ENCODE results near the gene DYRK3. TPM values are rescaled to one million over a fixed set of nuclear protein-coding genes. Genes with fewer than 3 reads are reported as not detected.

The DYRK3 gene
- total and polyA plus RNA-seq, 9 of the 15 experiments (the other 6 are each of a cell fraction or from before 2014, with no cell fraction given): 4.5 to 33.7 (median 25.7) TPM

GRCh38 chr1:206687251-206687914 is 52.0 kb downstream of the DYRK3 start:
- TF ChIP-seq RBFOX2 (IDR thresholded peaks at IDR 0.05; ENCODE audit: low read depth, low read length) (peak; percentile 38; the same call in 1 of the 2 replicates), NCOA4 (IDR thresholded peaks at IDR 0.05; ENCODE audit: partially characterized antibody) (no peak)
- TF ChIP-seq, protein P1, sequence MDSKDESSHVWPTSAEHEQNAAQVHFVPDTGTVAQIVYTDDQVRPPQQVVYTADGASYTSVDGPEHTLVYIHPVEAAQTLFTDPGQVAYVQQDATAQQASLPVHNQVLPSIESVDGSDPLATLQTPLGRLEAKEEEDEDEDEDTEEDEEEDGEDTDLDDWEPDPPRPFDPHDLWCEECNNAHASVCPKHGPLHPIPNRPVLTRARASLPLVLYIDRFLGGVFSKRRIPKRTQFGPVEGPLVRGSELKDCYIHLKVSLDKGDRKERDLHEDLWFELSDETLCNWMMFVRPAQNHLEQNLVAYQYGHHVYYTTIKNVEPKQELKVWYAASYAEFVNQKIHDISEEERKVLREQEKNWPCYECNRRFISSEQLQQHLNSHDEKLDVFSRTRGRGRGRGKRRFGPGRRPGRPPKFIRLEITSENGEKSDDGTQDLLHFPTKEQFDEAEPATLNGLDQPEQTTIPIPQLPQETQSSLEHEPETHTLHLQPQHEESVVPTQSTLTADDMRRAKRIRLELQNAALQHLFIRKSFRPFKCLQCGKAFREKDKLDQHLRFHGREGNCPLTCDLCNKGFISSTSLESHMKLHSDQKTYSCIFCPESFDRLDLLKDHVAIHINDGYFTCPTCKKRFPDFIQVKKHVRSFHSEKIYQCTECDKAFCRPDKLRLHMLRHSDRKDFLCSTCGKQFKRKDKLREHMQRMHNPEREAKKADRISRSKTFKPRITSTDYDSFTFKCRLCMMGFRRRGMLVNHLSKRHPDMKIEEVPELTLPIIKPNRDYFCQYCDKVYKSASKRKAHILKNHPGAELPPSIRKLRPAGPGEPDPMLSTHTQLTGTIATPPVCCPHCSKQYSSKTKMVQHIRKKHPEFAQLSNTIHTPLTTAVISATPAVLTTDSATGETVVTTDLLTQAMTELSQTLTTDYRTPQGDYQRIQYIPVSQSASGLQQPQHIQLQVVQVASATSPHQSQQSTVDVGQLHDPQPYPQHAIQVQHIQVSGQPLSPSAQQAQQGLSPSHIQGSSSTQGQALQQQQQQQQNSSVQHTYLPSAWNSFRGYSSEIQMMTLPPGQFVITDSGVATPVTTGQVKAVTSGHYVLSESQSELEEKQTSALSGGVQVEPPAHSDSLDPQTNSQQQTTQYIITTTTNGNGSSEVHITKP (IDR thresholded peaks at IDR 0.05; ENCODE audit: partially characterized antibody): peak; percentile 71
- H3K4me3 ChIP-seq: peak overlapping the region; percentile 69; the same call in 1 of the 2 replicates
- intact Hi-C loops (cut with micrococcal nuclease): no loop called here
- H3K27me3 ChIP-seq (ENCODE audit: control insufficient read depth in 2 of 2, insufficient read depth in 2 of 2, low read length in 2 of 2): no peaks in the 10 kb centered on the region
- peaks cover 54 to 68% of the 10 kb centered on the region in 2 experiments for H3K4me1 ChIP-seq (replicated peaks in 1 of 2; ENCODE audit: control insufficient read depth in 2 of 2, insufficient read depth in 2 of 2, low read length in 2 of 2)
- whole genome bisulfite sequencing (ENCODE audit: insufficient coverage, low coverage, missing lambda C conversion rate): 40% methylated on average over 7 of the region's 7 CpGs
- H3K27ac ChIP-seq (ENCODE audit: extremely low read depth, low read depth, low read length): peak overlapping the region; percentile 80; the same call in 1 of the 3 replicates
- peak overlapping the region; percentile 74 to 86 for H3K9ac ChIP-seq (ENCODE audit: insufficient read depth in 1 of 2, low read depth in 2 of 2, low read length in 2 of 2)
- H3K79me2 ChIP-seq (ENCODE audit: control insufficient read depth, insufficient read depth, low read length): peaks cover 71% of the 10 kb centered on the region
- CTCF ChIA-PET (ENCODE audit: low intra/inter-chr PET ratio): no interaction called here
- no peak overlapping the region for H2AFZ ChIP-seq (ENCODE audit: low read depth, low read length)
- peaks cover 10% of the 10 kb centered on the region; the same call in 1 of the 3 replicates for H3K36me3 ChIP-seq (ENCODE audit: control insufficient read depth, insufficient read depth, low read length)
- no peaks in the 10 kb centered on the region for H3K9me3 ChIP-seq (replicated peaks; ENCODE audit: control insufficient read depth, insufficient read depth, low read depth, low read length)
- DNase-seq (ENCODE audit: extremely low read depth in 1 of 4, low spot score in 3 of 4): no peak
- in situ Hi-C loops (cut with MboI): no loop called here
- no peak for ATAC-seq
- BruUV-seq (replicated peaks): TSS peak; percentile 38
- H3K9me1 ChIP-seq (ENCODE audit: control insufficient read depth, insufficient read depth, low read length): peaks cover 17% of the 10 kb centered on the region
- H3K4me2 ChIP-seq (ENCODE audit: insufficient read depth, low read length): peak overlapping the region; percentile 89
- H4K20me1 ChIP-seq (replicated peaks; ENCODE audit: control insufficient read depth, insufficient read depth, low read length): peaks cover 51% of the 10 kb centered on the region
- no peak for FAIRE-seq
- POLR2A ChIA-PET: interaction anchor here (0.6 to 10.1 kb wide), 11 partner anchors 13 to 1255 kb away, joined by 3 to 130 read pairs (median 3); no protein-coding TSS in a partner anchor
